ENCODE data around the gene SFTA2. TPM values are rescaled to one million over a fixed set of nuclear protein-coding genes. Genes with fewer than 3 reads are reported as not detected.

SFTA2 gene
- total RNA-seq (2021): not detected in 2 replicates
- long read RNA-seq: 0 reads

- Histone ChIP-seq H2BK12ac (ENCODE audit: insufficient read length, low read depth, low read length) (no peak within 1 kb of the TSS), H2AFZ (ENCODE audit: low read length) (no peak within 1 kb of the TSS), H4K5ac (ENCODE audit: insufficient read length, low read depth, low read length) (no peak within 1 kb of the TSS), H3K79me1 (ENCODE audit: insufficient read depth, low read depth, low read length, poor library complexity, severe bottlenecking) (no peaks in the 10 kb centered on the region), H3K23ac (ENCODE audit: insufficient read length, low read depth, low read length) (no peak within 1 kb of the TSS), H3K4ac (ENCODE audit: low read depth, low read length) (no peak within 1 kb of the TSS), H4K8ac (replicated peaks; ENCODE audit: insufficient read length, low read depth, low read length) (no peak within 1 kb of the TSS), H3K79me2 (ENCODE audit: insufficient read depth, low read length) (no peaks in the 10 kb centered on the region), H2BK5ac (ENCODE audit: insufficient read length, low read length) (no peak within 1 kb of the TSS), H4K91ac (ENCODE audit: insufficient read length, low read depth, low read length) (no peak within 1 kb of the TSS), H3K18ac (ENCODE audit: insufficient read length, low read depth, low read length) (peak within 1 kb of the TSS; percentile 27), H3K4me1 (ENCODE audit: insufficient read depth, low read length) (peaks cover 2% of the 10 kb centered on the region; the same call in 1 of the 2 replicates), H3K56ac (ENCODE audit: insufficient read length, low read depth, low read length) (no peak within 1 kb of the TSS), H2BK20ac (ENCODE audit: low read depth, low read length, poor library complexity, severe bottlenecking) (no peak within 1 kb of the TSS), H3K14ac (ENCODE audit: insufficient read depth, low read length) (no peak within 1 kb of the TSS), H2BK15ac (ENCODE audit: low read depth, low read length) (no peak within 1 kb of the TSS), H3K23me2 (ENCODE audit: insufficient read length, low read depth, low read length, poor library complexity, severe bottlenecking) (no peaks in the 10 kb centered on the region), H3T11ph (ENCODE audit: low read length) (no peak within 1 kb of the TSS), H3K4me2 (ENCODE audit: insufficient read depth, insufficient read length, low read length) (no peak within 1 kb of the TSS), H3K9ac (ENCODE audit: extremely low read depth, insufficient read length, low read length) (no peak within 1 kb of the TSS), H3K27me3 (ENCODE audit: insufficient read depth, low read length) (no peaks in the 10 kb centered on the region; the same call in 1 of the 2 replicates), H4K20me1 (ENCODE audit: control insufficient read depth, insufficient read depth, insufficient read length) (no peaks in the 10 kb centered on the region), H3K9me3 (ENCODE audit: control insufficient read depth, low read depth, low read length) (no peaks in the 10 kb centered on the region), H3K27ac (ENCODE audit: insufficient read length, low read depth, low read length) (no peak within 1 kb of the TSS), H2AK5ac (ENCODE audit: insufficient read length, low read length) (no peak within 1 kb of the TSS), H2BK120ac (ENCODE audit: low read depth, low read length, poor library complexity, severe bottlenecking) (no peak within 1 kb of the TSS)
- no CpG with 5 or more reads among the region's 7 CpGs for WGBS (ENCODE audit: extremely low coverage, insufficient read length, low lambda C conversion rate)
- no peak for DNase-seq
- Mint-ChIP-seq H3K36me3 (ENCODE audit: insufficient read depth in 1 of 3, low read depth in 3 of 3) (peaks cover 17 to 21% (median 21%) of the 10 kb centered on the region in 3 experiments; a peak in 6 of 7 replicates), H3K4me3 (no peak within 1 kb of the TSS), H3K27me3 (ENCODE audit: low read depth) (peaks cover 2% of the 10 kb centered on the region; the same call in 1 of the 2 replicates), H3K27ac (peak within 1 kb of the TSS in 2 of 3 experiments; percentile 39 to 52; a peak in 2 of 7 replicates), H3K4me1 (peaks cover 7 to 19% of the 10 kb centered on the region in 2 experiments), H3K9me3 (peaks cover 13 to 14% of the 10 kb centered on the region in 2 experiments; a peak in 4 of 5 replicates)
- TF ChIP-seq CTCF (conservative IDR thresholded peaks at IDR 0.05): no peak
Observed at GRCh38 chr6:30931969-30932645, at the start of gene SFTA2. Gene SFTA2 (minus strand): TSS chr6:30932170. CDS start chr6:30932096, 74 bp downstream.

Data from H9 (cell line).